ENCODE results near the gene OR13G1. TPM values are rescaled to one million over a fixed set of nuclear protein-coding genes. Genes with fewer than 3 reads are reported as not detected.
"Not testable (repeated sequence)": the region's sequence is repeated elsewhere in the genome, so short reads cannot be mapped to it uniquely, and the experiment has no call there.

The OR13G1 gene, protein sequence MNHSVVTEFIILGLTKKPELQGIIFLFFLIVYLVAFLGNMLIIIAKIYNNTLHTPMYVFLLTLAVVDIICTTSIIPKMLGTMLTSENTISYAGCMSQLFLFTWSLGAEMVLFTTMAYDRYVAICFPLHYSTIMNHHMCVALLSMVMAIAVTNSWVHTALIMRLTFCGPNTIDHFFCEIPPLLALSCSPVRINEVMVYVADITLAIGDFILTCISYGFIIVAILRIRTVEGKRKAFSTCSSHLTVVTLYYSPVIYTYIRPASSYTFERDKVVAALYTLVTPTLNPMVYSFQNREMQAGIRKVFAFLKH
- not detected for total RNA-seq

DNA sequence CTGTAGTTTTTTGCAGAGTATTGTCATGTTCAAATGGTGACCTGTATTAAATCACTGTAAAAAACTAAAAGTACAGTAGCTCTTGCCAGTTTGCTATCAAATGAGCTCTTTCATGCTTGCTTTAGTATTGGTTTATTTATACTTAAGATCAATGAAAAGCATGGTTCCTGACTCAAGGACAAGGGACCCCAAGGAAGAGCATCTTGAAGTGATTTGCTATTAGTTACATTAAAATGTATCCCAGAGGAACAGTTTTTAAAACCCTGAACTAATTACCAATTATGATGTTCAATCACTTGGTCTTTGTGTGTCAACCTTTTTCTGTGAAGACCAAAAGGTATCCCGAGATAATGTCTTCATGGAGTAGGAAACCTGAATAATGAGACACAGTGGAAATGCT lies at the start of gene OR13G1:
Gene OR13G1 (minus strand): TSS at position 101 of the 400 bp plus-strand sequence. CDS start 6,698 bp downstream, outside the sequence.
- no peaks in the 10 kb centered on the region for H3K36me3 ChIP-seq
- no peak for TF ChIP-seq CTCF (IDR thresholded peaks at IDR 0.05)
- H3K27ac ChIP-seq, result no peak within 1 kb of the TSS
- no peaks in the 10 kb centered on the region for H3K27me3 ChIP-seq
- H3K4me1 ChIP-seq, result no peaks in the 10 kb centered on the region
- DNase-seq (ENCODE audit: extremely low spot score in 2 of 2), result no peak
- H3K4me3 ChIP-seq, result no peak within 1 kb of the TSS
- intact Hi-C loops (cut with DNase I), result no loop called here
- H3K9me3 ChIP-seq, result no peaks in the 10 kb centered on the region

- H3K27ac ChIP-seq, result no peak overlapping the region
- TF ChIP-seq POLR2A (IDR thresholded peaks at IDR 0.05) (no peak), POLR2AphosphoS5 (IDR thresholded peaks at IDR 0.05; ENCODE audit: insufficient read depth in 1 of 2, low read depth in 1 of 2) (no peak), CTCF (IDR thresholded peaks at IDR 0.05) (no peak)
- no peaks in the 10 kb centered on the region for H3K9me3 ChIP-seq
- no peaks in the 10 kb centered on the region for H3K4me1 ChIP-seq
- H3K36me3 ChIP-seq, result no peaks in the 10 kb centered on the region
- intact Hi-C loops (cut with DNase I), result no loop called here
- H3K4me3 ChIP-seq, result no peak overlapping the region
- DNase-seq (ENCODE audit: extremely low spot score in 2 of 2), result no peak
- no peaks in the 10 kb centered on the region for H3K27me3 ChIP-seq
These were observed 41.7 kb upstream of the OR13G1 start for GRCh38 chr1:247721222-247721621.

- H3K27me3 ChIP-seq, result no peaks in the 10 kb centered on the region
- no peak within 1 kb of the TSS for H3K27ac ChIP-seq
- H3K36me3 ChIP-seq, result no peaks in the 10 kb centered on the region
- H3K4me1 ChIP-seq, result no peaks in the 10 kb centered on the region
- TF ChIP-seq CTCF (IDR thresholded peaks at IDR 0.05), result no peak
- TF ChIP-seq POLR2A (IDR thresholded peaks at IDR 0.05), result no peak
- TF ChIP-seq POLR2AphosphoS5 (IDR thresholded peaks at IDR 0.05; ENCODE audit: insufficient read depth in 1 of 2, low read depth in 1 of 2), result no peak
- intact Hi-C loops (cut with DNase I), result no loop called here
- DNase-seq (ENCODE audit: extremely low spot score in 2 of 2), result no peak
- H3K4me3 ChIP-seq, result no peak within 1 kb of the TSS
- no peaks in the 10 kb centered on the region for H3K9me3 ChIP-seq
These were observed 37.0 kb upstream of the OR13G1 start, which contains the start of gene OR6F1 for GRCh38 chr1:247716546-247716945. TSS of gene OR6F1 (minus strand) at chr1:247716646. CDS start at chr1:247712755, 3,891 bp downstream.

- no peak for DNase-seq (ENCODE audit: extremely low spot score in 2 of 2)
- Histone ChIP-seq H3K27me3 (no peaks in the 10 kb centered on the region), H3K4me1 (no peaks in the 10 kb centered on the region), H3K9me3 (no peaks in the 10 kb centered on the region), H3K36me3 (no peaks in the 10 kb centered on the region), H3K27ac (no peak overlapping the region), H3K4me3 (no peak overlapping the region)
- TF ChIP-seq CTCF (IDR thresholded peaks at IDR 0.05) (no peak), POLR2AphosphoS5 (IDR thresholded peaks at IDR 0.05; ENCODE audit: insufficient read depth in 1 of 2, low read depth in 1 of 2) (no peak), POLR2A (IDR thresholded peaks at IDR 0.05) (no peak)
- intact Hi-C loops (cut with DNase I), result no loop called here
These were observed 34.2 kb upstream of the OR13G1 start for GRCh38 chr1:247713753-247714152.

GRCh38 chr1:247710681-247711080 lies 31.1 kb upstream of the OR13G1 start:
- H3K36me3 ChIP-seq; H3K4me1 ChIP-seq; intact Hi-C loops (cut with DNase I); H3K27me3 ChIP-seq; DNase-seq (ENCODE audit: extremely low spot score in 2 of 2); H3K4me3 ChIP-seq; H3K9me3 ChIP-seq; H3K27ac ChIP-seq: not testable (repeated sequence)
